ENCODE measurements around the gene CAMTA1.
"Not testable (repeated sequence)": the region's sequence is repeated elsewhere in the genome, so short reads cannot be mapped to it uniquely, and the experiment has no call there.

Gene CAMTA1

GRCh38 chr1:6805004-6805416 lies 19.8 kb downstream of the CAMTA1 start:
- no peaks in the 10 kb centered on the region for H3K9me3 ChIP-seq
- no peak for TF ChIP-seq Cebpa-rat (IDR thresholded peaks at IDR 0.05)
- H4K20me1 ChIP-seq: peaks cover 100% of the 10 kb centered on the region
- peaks cover 52% of the 10 kb centered on the region for H3K4me1 ChIP-seq
- no peak overlapping the region for H3K9ac ChIP-seq
- H3K27ac ChIP-seq: no peak overlapping the region
- H3K4me2 ChIP-seq: peak overlapping the region; percentile 8
- peaks cover 20% of the 10 kb centered on the region for H3K36me3 ChIP-seq
- no peaks in the 10 kb centered on the region for H3K27me3 ChIP-seq
- no peak overlapping the region for H3K4me3 ChIP-seq

- H3K9me3 ChIP-seq: no peaks in the 10 kb centered on the region
- H4K20me1 ChIP-seq: peaks cover 100% of the 10 kb centered on the region
- no peak overlapping the region for H3K9ac ChIP-seq
- no peaks in the 10 kb centered on the region for H3K27me3 ChIP-seq
- TF ChIP-seq Cebpa-rat (IDR thresholded peaks at IDR 0.05): no peak
- H3K4me3 ChIP-seq: no peak overlapping the region
- peaks cover 24% of the 10 kb centered on the region for H3K4me1 ChIP-seq
- no peak overlapping the region for H3K4me2 ChIP-seq
- H3K36me3 ChIP-seq: peaks cover 28% of the 10 kb centered on the region
- H3K27ac ChIP-seq: no peak overlapping the region
Measured at GRCh38 chr1:6807782-6808181, 22.5 kb downstream of the CAMTA1 start.

GRCh38 chr1:6809461-6809860 lies 24.2 kb downstream of the CAMTA1 start:
- no peak overlapping the region for H3K4me3 ChIP-seq
- no peaks in the 10 kb centered on the region for H3K27me3 ChIP-seq
- H3K4me1 ChIP-seq: peaks cover 21% of the 10 kb centered on the region
- H3K27ac ChIP-seq: no peak overlapping the region
- H3K9ac ChIP-seq: no peak overlapping the region
- peaks cover 100% of the 10 kb centered on the region for H4K20me1 ChIP-seq
- no peak for TF ChIP-seq Cebpa-rat (IDR thresholded peaks at IDR 0.05)
- no peaks in the 10 kb centered on the region for H3K9me3 ChIP-seq
- H3K4me2 ChIP-seq: no peak overlapping the region
- H3K36me3 ChIP-seq: peaks cover 28% of the 10 kb centered on the region

- Histone ChIP-seq H4K20me1 (peaks cover 100% of the 10 kb centered on the region), H3K36me3 (peaks cover 28% of the 10 kb centered on the region), H3K4me1 (peaks cover 13% of the 10 kb centered on the region)
- not testable (repeated sequence) for H3K27ac ChIP-seq, H3K9ac ChIP-seq, H3K4me3 ChIP-seq, H3K27me3 ChIP-seq, H3K4me2 ChIP-seq, H3K9me3 ChIP-seq
Measured at GRCh38 chr1:6810146-6810734, 25.0 kb downstream of the CAMTA1 start.

GRCh38 chr1:6811583-6811982 lies 26.3 kb downstream of the CAMTA1 start:
- Histone ChIP-seq H3K27ac (no peak overlapping the region), H3K4me3 (no peak overlapping the region), H3K4me1 (no peaks in the 10 kb centered on the region), H3K9ac (no peak overlapping the region), H3K27me3 (no peaks in the 10 kb centered on the region), H4K20me1 (peaks cover 100% of the 10 kb centered on the region), H3K9me3 (no peaks in the 10 kb centered on the region), H3K4me2 (no peak overlapping the region), H3K36me3 (peaks cover 28% of the 10 kb centered on the region)
- no peak for TF ChIP-seq Cebpa-rat (IDR thresholded peaks at IDR 0.05)

- TF ChIP-seq Cebpa-rat (IDR thresholded peaks at IDR 0.05): no peak
- no peaks in the 10 kb centered on the region for H3K27me3 ChIP-seq
- peaks cover 25% of the 10 kb centered on the region for H3K36me3 ChIP-seq
- no peak overlapping the region for H3K4me2 ChIP-seq
- no peak overlapping the region for H3K4me3 ChIP-seq
- no peak overlapping the region for H3K9ac ChIP-seq
- H4K20me1 ChIP-seq: peaks cover 100% of the 10 kb centered on the region
- H3K9me3 ChIP-seq: no peaks in the 10 kb centered on the region
- H3K27ac ChIP-seq: no peak overlapping the region
- H3K4me1 ChIP-seq: no peaks in the 10 kb centered on the region
Measured at GRCh38 chr1:6813165-6813564, 27.9 kb downstream of the CAMTA1 start.

GRCh38 chr1:6815726-6816125 lies 30.5 kb downstream of the CAMTA1 start:
- Histone ChIP-seq H3K4me1 (peaks cover 13% of the 10 kb centered on the region), H4K20me1 (peaks cover 100% of the 10 kb centered on the region), H3K9me3 (no peaks in the 10 kb centered on the region), H3K36me3 (peaks cover 1% of the 10 kb centered on the region; the same call in 1 of the 2 replicates), H3K27me3 (no peaks in the 10 kb centered on the region), H3K9ac (no peak overlapping the region), H3K27ac (no peak overlapping the region), H3K4me3 (no peak overlapping the region), H3K4me2 (no peak overlapping the region)
- no peak for TF ChIP-seq Cebpa-rat (IDR thresholded peaks at IDR 0.05)

- H3K9me3 ChIP-seq: no peaks in the 10 kb centered on the region
- no peak for TF ChIP-seq Cebpa-rat (IDR thresholded peaks at IDR 0.05)
- H3K4me1 ChIP-seq: peaks cover 32% of the 10 kb centered on the region
- no peak overlapping the region for H3K9ac ChIP-seq
- H3K36me3 ChIP-seq: no peaks in the 10 kb centered on the region
- H3K27me3 ChIP-seq: no peaks in the 10 kb centered on the region
- no peak overlapping the region for H3K27ac ChIP-seq
- no peak overlapping the region for H3K4me3 ChIP-seq
- no peak overlapping the region for H3K4me2 ChIP-seq
- peaks cover 100% of the 10 kb centered on the region for H4K20me1 ChIP-seq
Measured at GRCh38 chr1:6819246-6820040, 34.2 kb downstream of the CAMTA1 start.

- peaks cover 32% of the 10 kb centered on the region for H3K4me1 ChIP-seq
- no peak overlapping the region for H3K9ac ChIP-seq
- no peak overlapping the region for H3K4me3 ChIP-seq
- H3K9me3 ChIP-seq: no peaks in the 10 kb centered on the region
- H3K27me3 ChIP-seq: no peaks in the 10 kb centered on the region
- TF ChIP-seq Cebpa-rat (IDR thresholded peaks at IDR 0.05): no peak
- peaks cover 96% of the 10 kb centered on the region for H4K20me1 ChIP-seq
- H3K4me2 ChIP-seq: peak overlapping the region; percentile 32
- peaks cover 5% of the 10 kb centered on the region; the same call in 1 of the 2 replicates for H3K36me3 ChIP-seq
- H3K27ac ChIP-seq: no peak overlapping the region
Measured at GRCh38 chr1:6820899-6821298, 35.6 kb downstream of the CAMTA1 start.

- Histone ChIP-seq H4K20me1 (peaks cover 90% of the 10 kb centered on the region), H3K27ac (no peak overlapping the region), H3K9me3 (no peaks in the 10 kb centered on the region), H3K9ac (no peak overlapping the region), H3K27me3 (no peaks in the 10 kb centered on the region), H3K4me1 (peaks cover 41% of the 10 kb centered on the region), H3K4me2 (peak overlapping the region; percentile 31), H3K4me3 (no peak overlapping the region), H3K36me3 (peaks cover 8% of the 10 kb centered on the region; the same call in 1 of the 2 replicates)
- no peak for TF ChIP-seq Cebpa-rat (IDR thresholded peaks at IDR 0.05)
Measured at GRCh38 chr1:6822530-6823359, 37.5 kb downstream of the CAMTA1 start.
